Stimulated activated CD4-positive, alpha-beta T cell treated with anti-CD3 and anti-CD28 coated beads, TNF-alpha, amount 100 ng/mL, for 4 hours (primary cell): Measurements from ENCODE around the gene QPCTL.
A peak's percentile ranks its signal among the peaks of the same experiment; 100 is the strongest.

ENCODE experiments used
- DNase-seq, 3 experiments: peaks; one replicate each; pipeline ENCODE4 v3.0.0-alpha.2; 2020; ENCODE audit warnings: low read depth in 3 of 3

QPCTL gene

DNA sequence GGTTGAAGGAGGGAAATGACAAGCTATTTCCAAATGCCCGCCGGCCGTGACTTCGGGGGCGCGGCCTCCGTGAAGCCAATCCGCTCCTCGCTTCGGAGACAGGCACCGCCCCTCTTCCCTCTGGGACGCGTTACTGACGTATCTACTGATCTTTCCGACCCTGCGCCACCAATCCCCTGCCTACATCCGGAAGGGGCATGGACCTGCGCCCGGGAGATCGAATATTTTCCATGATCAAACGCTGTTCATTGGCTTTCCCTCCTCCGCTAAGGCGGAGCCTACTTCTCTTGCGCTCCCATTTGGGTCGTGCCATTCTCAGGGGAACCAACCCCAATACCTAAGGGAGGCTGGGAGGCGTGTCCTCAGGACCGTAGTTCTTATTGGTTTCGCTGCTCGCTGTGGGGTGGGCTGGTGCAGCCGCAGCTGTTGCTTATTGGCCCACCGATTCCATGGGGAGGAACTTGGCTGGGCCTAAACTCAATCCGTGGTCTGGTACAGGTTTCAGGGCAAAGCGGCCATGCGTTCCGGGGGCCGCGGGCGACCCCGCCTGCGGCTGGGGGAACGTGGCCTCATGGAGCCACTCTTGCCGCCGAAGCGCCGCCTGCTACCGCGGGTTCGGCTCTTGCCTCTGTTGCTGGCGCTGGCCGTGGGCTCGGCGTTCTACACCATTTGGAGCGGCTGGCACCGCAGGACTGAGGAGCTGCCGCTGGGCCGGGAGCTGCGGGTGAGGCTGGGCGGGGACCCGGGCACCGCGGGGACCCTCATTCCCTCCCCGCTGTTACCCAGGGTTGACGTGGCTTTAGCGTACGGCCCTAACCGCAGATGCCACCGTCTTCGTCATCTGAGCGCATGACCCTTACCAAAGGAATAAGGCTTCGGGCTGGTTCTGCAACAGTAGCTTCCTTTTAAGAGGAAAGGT is at the start of gene QPCTL:
Gene QPCTL (plus strand): TSS at position 480 of the 919 bp plus-strand sequence. CDS start 38 bp downstream, at position 518.
- peak; percentile 83 to 93 (median 93) for DNase-seq

DNA sequence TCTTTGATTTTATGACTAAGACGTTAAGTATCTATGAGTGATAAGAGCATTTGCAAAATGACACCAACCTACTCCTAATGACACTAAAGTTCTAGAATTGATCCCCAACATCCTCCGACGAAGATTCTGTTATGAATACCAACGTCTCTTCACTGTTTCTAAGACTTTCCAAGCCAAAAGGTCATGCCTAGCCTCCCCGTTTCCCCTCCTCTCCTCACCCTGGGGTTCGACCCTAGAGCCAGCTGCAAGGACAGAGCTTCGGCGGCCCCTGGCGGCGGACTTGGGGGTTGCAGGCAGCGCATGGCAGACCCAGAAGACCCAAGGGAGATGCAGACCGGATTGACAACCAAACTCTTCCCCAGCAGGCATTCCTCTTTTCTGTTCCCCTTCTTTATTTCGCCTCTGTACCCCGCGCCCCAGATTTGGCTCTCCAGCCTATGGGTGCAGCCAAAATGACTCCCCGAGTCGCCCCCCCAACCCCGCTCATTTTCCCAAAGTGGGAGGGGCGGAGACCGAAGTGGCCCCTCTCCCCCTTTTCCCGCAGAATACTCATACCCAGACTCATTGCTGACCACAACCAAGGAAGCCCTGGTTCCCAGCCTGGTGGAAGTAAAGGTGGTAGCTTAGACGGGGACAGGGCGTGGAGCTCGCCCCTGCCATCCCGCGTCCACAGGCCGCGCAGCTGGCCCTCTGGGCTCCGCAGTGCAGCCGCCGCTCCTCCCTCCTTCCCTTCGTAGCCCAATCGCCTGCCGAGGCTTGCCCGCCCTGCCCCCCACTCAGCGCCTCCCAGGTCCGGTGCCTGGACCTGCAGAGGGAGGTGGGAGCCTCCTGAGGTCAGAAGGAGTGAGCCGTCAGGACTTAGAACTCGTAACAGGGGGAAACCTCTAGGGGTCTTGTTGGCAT is 49.2 kb upstream of the QPCTL start:
- DNase-seq, result peak; percentile 84 to 95 (median 87)

DNA sequence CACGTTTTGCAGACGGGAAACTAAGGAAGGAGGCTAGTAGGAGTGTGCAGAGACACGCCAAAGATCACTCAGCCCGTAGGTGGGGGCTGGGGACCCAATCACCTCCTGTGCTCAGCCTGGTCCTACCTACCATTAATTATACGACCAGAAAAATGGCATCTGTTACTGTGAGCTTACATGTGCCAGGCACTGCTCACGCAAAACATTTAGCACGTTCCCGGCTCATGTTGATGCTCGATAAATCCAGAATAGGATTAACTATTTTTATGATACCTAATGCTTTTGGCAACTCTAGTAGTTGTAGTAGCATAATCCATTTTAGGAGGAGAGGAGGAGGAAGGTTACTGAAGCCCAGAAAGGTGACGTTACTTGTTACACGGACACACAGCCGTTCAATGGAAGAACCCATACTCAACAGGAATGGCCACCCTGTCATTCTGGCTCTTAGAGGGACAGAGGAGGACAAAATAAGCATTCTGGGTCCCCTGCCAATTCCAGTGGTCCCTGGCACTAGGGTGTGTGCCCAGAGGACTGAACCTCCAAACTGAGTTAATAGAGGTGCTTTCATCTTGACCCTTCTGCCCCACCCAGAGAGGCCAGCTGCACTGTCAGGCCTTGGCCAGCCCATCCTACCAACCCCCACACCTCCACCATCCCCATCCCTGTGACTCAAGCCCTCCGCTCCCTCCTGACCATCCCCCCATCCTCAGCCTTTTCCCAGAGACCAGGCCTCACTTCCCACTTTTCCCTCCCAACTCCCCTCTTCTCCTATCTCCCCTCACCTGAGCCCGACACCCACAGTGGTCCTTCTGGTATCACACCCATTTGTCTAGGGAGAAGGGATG is 48.3 kb upstream of the QPCTL start:
- DNase-seq, result no peak

DNA sequence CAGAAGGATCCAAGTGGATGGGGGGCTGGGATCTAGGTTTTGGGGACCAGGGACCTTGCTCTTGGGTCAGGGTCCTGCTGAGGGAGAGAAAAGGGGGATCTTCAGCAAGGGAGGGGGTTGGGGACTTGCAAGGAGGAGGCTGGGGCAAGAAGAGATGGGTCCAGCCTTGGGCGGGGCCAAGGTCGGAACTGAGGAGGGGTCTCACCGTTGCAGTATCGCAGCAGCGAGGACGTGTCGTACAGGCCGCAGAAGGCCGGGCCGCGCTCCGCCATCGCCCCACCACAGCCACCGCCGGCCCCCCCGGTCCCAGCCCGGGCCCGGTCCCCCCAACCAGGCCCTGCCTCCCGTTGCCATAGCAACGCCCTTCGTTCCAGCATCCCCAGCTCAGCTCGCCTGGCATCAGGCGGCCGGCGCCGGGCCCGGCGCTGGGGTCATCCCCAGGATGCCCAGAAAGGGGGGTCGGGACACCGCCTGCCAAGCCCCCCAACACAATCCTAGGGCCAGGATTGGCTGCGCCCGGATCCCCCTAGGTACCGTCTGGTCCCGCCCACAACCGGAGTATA is 47.3 kb upstream of the QPCTL start:
- no peak for DNase-seq

DNA sequence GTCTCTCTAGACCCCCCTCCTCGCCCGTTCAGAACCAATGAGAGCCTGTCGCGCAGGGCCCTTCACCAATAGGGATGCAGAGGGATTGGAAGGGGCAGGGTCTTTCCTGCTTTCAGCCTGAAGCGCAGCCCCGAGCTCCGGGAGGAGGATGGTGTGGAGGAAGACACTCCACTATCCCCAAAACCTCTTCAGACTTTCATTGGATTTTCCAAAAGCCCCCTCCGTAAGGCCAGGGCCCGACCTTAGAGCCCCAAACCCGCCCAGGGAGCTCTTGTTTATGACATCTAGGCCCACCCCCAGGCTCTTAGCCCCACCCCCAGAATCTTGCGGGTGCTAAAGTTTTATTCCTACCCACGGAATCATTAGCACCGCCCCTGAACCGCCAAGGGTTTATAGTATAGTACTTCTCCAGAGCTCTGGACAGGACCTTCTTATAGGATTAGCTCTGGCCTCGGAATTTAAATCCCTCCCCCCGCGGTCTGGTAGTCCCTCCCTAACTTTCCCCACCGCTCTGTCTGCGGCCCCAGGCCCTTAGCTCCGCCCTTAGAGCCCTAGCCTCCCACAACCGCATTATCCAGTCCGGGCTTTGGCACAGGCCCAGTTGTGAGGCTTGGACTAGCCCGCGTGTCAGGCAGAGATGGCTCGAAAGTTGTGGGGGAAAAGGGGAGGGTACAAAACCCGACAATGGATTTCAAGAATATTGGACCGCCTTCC is 46.7 kb upstream of the QPCTL start:
- peak in 2 of 3 experiments; percentile 55 for DNase-seq

DNA sequence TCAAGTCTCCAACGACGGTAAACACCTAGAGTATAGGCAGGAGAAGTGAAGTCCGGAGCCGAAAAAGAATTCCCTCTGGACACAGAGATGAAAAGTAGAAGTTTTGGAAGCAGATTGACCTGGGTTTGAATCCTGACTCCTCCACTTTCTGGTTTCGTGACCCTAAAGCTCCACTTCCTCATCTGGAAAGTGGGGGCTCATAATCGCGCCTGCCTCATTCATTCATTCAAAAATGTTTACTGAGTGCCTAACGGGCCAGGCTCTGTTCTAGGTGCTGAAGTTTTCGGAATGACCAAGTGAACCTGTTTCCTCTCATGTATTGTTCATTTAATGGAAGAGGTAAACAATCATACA is 46.1 kb upstream of the QPCTL start:
- no peak for DNase-seq

DNA sequence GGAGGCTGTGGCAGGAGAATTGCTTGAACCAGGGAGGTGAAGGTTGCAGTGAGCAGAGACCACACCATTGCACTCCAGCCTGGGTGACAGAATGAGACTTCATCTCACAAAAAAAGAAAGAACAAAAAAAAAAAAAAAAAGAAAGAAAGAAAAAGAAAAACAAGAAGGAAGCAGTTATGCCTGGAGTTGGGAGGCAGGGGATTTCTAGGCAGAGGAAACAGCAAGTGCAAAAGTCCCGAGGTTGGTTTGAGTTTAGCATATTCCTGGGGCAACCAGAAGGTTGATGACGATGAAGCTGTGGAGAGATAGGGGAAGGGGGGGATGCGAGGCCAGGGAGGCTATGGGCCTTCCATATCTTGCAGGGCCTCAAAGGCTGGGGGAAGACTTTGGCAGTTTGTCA is 41.7 kb upstream of the QPCTL start:
- no peak for DNase-seq

DNA sequence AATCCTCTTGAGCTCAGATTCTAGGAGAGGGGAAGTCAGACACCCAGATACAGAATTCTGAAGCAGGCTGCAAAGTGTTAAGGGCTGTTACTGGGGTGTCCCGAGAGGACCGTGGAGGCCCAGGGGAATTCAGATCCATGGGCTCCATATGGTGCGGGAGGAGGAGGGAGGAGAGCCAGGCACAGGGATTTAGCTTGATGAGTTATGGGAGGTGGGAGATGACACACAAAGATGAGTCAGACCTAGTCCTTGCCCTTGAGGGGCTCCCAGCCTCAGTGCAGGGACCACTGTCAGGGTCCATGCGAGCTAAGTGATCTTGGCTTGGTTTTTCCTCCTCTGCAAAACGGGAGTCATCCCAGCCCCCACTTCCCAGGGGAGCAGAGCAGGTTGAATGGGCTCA is 38.8 kb upstream of the QPCTL start:
- no peak for DNase-seq

DNA sequence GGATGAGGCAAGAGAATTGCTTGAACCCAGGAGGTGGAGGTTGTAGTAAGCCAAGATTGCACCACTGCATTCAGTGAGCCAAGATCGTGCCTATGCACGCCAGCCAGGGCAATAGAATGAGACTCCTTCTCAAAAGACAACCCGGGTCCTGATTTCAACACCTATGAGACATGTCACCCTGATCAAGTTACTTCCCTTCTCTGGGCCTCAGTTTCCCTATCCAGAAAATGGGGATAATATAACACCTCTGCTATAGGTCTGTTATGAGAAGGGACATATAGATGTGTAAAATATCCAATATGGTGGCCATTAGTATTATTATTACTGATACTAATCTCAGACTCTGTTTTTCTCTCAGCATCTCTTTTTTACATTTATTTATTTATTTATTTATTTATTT is 37.4 kb upstream of the QPCTL start:
- DNase-seq, result no peak

DNA sequence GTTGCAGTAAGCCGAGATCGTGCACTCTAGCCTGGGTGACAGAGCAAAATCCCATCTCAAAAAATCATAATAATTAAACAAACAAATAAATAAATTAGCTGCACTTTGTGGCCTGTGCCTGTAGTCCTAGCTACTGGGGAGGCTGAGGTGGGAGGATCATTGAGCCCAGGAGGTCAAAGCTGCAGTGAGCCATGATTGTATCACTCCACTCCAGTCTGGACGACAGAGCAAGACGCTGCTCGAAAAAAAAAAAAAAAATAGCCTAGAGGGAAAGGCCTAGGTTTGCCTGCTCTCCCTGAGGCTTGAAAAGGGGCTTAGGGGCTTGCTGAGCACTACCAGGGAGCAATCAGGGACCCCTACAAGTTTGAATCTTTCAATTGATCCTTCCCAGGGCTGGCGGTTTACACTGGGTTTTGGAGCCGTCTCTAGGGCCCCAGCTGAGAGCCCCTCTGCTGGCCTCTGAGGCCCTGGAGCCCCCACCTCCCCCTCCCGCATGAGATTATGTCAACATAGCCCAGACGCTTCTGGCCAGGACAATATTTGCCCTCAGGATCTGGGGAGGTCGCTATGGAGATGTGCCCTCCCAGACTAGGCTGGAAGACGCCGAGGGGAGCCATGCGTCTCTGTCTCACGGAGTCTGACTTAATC is 34.8 kb upstream of the QPCTL start:
- no peak for DNase-seq

DNA sequence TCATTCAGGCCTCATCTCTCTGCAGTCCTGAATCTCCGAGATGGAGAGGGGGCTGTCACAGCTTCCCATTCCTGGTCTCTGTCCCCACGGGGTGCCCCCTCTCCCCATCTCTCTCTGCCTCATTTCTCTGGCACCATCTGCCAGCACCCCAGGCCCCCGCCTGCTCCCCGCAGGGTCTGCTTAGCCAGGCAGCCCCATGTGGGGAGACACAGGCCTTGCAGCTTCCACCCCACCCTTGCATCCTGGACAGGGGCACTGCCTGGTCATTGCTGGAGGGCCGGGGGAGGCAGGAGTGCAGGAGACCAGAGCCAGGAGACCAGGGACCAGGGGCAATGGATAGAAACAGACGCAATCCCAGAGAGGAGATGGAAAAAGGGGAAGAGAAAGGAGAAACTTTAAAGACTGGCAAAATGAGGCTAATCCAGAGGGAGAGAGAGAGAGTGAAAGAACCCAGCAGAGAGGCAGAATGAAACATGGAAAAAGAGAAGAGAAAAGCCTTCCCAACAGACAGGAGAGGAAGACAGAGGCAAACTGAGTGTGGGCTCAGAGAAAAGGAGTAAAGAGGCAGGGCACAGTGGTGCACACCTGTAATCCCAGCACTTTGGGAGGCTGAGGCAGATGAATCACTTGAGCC is 33.3 kb upstream of the QPCTL start:
- DNase-seq, result no peak

DNA sequence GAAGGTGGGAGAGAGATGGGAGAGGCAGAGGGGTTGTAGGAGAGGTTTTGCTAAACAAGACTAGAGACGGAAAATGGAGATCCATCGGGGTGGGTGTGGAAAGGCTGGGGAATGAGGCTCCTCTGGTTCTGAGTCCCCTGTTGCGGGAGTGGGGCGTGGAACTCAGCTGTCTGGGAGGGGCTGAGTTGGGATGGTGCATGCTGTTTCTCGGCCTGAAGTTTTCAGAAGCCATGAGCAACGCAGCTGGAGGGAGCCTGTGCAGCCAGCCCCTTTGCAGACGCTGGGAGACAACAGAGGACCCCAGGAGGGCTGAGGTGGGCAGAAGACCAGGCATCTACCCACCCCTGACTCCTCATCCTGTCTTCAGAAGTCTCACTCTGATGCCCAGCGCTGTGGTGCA is 31.8 kb upstream of the QPCTL start:
- no peak for DNase-seq

DNA sequence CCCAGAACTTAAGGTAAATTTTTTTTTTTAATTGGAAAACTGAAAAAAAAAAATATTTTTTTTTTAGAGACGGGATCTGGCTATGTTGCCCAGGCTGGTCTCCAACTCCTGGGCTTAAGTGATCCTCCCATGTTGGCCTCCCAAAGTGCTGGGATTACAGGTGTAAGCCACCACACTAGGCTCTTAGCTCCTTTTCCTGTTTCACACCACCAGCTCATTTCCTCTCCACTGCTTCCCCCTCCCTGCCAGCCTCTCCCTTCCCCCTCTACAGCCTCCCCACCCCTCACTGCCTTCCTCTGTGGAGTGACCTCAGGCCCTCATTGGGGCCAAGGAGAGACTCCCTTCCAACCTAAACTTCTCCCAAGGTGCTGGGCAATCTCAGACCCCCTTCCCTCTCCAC is 28.7 kb upstream of the QPCTL start:
- no peak for DNase-seq

DNA sequence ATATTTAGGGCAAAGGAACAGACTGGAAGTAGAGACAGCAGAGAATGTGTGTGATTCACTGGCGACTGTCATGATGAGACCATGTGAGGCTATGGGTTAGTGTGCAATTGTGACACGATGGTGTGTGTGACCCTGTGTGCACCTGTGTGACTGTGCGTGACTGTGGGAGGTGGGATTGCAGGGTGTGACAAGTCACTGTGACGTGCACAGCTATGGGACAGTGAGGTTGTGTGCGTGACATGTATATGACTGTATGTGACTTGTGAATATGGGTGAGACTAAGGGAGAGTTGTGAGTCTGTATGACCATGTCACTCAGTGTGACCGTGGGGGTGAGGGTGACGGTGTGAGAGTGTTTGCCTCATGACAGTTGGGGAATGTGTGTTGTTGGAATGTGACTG is 27.9 kb upstream of the QPCTL start:
- no peak for DNase-seq

DNA sequence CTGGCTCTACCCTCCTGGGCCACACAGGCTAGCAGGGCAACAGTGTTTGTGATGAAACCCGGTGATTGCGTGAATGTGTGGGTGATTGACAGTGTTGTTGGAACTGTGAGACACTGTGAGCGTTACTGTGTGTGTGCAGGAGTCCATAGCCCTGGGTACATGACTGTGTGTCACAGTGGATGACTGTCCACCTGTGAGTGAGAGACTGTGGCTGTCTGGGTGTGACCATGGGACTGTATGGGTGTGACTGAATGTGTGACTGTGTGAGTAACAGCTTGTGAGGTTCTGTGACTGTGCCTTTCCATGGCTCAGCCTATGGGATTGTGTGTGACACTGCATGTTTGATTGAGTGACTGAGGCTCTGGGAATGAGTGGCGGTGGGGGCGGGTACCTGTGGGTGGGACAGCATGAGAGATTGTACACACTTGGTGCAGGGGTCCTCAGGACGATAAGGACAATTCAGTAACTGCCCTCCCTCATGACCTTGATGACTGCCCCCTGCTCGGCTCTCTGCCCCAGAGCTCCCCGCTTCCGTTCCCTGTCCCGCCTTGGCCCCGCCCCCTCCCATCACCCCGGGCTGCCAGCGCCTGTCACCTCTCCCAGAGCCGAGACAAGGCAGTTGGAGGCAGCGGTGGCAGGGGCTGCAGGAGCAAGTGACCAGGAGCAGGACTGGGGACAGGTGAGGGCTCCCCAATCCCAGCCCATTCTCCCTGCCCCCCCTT is 24.7 kb upstream of the QPCTL start, which contains the start of gene GIPR:
Gene GIPR (plus strand): TSS at position 602 of the 722 bp plus-strand sequence. CDS start 1,300 bp downstream, outside the sequence.
- DNase-seq, result peak in 1 of 3 experiments; percentile 39

DNA sequence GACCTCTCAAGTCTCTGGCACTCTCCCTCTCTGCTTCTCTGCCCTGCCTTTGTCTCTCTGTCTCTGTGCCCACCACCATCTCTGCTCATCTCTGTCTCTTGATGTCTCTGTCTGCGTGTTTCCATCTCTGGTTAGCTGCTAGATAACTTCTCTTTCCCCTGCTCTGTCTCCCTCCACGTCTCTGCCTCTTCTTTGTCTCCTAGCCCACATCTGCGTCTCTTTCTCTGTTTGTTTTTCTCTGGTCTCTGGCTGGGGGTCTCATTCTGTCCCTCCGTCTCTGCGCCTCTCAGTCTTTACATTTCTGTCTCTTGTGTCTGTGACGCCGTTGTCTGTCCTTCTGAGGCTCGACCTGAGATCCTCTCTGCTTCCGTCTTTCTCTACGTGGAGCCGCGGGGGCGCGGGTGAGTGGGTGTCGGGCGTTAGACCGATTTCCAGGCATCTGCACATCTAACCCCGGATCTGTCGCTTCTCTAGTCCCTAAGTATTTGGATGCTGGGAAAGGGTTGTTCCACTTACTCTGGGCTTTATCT is 24.1 kb upstream of the QPCTL start:
- peak in 1 of 3 experiments; percentile 44 for DNase-seq

DNA sequence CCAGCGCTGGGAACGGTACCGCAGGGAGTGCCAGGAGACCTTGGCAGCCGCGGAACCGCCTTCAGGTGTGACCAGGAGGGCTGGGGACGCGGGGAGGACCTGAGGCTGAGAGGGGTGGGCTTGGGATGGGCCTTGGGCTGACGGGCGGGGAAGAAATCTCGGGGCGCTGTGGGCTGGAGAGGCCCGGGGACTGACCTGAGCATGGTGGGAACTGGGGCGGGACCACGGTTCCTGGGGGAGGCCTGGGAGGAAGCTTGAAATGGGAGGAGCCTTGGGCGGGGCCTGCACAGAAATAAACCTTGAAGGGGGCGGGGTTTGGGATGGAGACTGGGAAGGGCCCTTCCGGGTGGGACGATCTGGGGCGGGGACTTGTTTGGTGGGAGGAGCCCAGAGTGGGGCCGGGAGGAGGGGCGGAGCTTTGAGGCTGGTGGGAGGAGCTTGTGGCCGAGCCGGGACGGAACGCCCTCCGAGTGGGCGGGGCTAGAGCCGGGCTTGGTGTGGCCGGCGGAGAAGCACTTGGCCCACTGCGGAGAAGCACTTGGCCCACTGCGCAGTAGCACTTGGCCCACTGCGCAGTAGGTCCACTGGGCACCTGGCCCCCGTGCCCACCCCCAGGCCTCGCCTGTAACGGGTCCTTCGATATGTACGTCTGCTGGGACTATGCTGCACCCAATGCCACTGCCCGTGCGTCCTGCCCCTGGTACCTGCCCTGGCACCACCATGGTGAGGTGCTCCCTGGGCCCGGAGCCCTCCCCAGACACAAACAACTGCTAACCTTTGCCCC is 21.6 kb upstream of the QPCTL start:
- no peak for DNase-seq

DNA sequence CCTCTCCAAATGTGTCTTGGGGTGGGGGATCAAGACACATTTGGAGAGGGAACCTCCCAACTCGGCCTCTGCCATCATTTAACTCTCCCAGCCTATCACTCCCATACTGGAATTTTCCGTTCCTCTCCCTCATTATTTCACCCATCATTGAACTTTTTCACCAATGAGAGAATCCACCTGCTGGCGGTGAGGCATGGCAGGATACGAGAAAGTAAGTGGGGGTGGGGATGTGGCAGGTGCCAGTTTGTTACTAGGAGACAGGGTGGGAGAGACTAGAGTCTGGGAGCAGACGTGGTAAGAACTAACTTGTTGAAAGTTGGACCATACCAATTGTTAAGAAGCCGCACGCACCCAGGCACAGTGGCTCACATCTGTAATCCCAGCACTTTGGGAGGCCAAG is 17.5 kb upstream of the QPCTL start:
- no peak for DNase-seq
